ENCODE measurements around the gene MAP3K8.

The MAP3K8 gene

DNA sequence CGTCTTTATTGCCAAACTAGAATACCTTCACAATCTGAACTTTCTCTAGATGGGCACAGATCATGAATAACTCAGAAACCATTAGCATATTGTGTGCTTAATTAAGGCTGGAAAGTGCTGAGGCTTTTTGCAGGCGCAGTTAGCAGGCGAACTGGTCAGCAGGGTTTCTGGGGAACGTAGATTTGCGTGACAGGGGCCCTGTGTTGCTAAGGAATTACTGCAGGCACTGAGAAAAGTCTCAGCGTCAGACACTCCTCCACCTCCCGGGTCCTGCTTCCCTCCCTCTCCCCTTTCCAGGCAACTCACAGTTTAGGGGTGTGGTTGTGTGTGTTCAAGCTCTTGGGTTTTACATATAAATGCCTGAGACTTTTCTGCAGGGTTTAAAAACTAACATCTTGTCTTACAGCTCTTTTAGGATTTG is 2.2 kb downstream of the MAP3K8 start:
- no peak for ATAC-seq
- TF ChIP-seq PPARA (CRISPR knock-in tag; IDR thresholded peaks at IDR 0.05; ENCODE audit: borderline replicate concordance) (no peak), OSR1 (CRISPR knock-in tag; IDR thresholded peaks at IDR 0.05) (no peak), SNAI2 (CRISPR knock-in tag; IDR thresholded peaks at IDR 0.05) (no peak), TCF4 (CRISPR knock-in tag; IDR thresholded peaks at IDR 0.05; ENCODE audit: borderline replicate concordance) (no peak), CSDC2 (CRISPR knock-in tag; IDR thresholded peaks at IDR 0.05) (no peak), BACH2 (CRISPR knock-in tag; IDR thresholded peaks at IDR 0.05; ENCODE audit: borderline replicate concordance) (no peak), ZFP3 (CRISPR knock-in tag; IDR thresholded peaks at IDR 0.05) (no peak), ISL1 (CRISPR knock-in tag; IDR thresholded peaks at IDR 0.05) (no peak), ESRRG (CRISPR knock-in tag; IDR thresholded peaks at IDR 0.05) (no peak), ARNTL (CRISPR knock-in tag; IDR thresholded peaks at IDR 0.05; ENCODE audit: borderline replicate concordance, low read depth) (no peak), GLIS3 (CRISPR knock-in tag; IDR thresholded peaks at IDR 0.05) (no peak), ZFP30 (CRISPR knock-in tag; IDR thresholded peaks at IDR 0.05) (no peak), ZNF70 (CRISPR knock-in tag; IDR thresholded peaks at IDR 0.05) (no peak), RARB (CRISPR knock-in tag; IDR thresholded peaks at IDR 0.05) (no peak), ZNF565 (CRISPR knock-in tag; conservative IDR thresholded peaks at IDR 0.05; ENCODE audit: low read depth) (no peak)
- TF ChIP-seq, protein P1, sequence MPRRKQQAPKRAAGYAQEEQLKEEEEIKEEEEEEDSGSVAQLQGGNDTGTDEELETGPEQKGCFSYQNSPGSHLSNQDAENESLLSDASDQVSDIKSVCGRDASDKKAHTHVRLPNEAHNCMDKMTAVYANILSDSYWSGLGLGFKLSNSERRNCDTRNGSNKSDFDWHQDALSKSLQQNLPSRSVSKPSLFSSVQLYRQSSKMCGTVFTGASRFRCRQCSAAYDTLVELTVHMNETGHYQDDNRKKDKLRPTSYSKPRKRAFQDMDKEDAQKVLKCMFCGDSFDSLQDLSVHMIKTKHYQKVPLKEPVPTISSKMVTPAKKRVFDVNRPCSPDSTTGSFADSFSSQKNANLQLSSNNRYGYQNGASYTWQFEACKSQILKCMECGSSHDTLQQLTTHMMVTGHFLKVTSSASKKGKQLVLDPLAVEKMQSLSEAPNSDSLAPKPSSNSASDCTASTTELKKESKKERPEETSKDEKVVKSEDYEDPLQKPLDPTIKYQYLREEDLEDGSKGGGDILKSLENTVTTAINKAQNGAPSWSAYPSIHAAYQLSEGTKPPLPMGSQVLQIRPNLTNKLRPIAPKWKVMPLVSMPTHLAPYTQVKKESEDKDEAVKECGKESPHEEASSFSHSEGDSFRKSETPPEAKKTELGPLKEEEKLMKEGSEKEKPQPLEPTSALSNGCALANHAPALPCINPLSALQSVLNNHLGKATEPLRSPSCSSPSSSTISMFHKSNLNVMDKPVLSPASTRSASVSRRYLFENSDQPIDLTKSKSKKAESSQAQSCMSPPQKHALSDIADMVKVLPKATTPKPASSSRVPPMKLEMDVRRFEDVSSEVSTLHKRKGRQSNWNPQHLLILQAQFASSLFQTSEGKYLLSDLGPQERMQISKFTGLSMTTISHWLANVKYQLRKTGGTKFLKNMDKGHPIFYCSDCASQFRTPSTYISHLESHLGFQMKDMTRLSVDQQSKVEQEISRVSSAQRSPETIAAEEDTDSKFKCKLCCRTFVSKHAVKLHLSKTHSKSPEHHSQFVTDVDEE (CRISPR knock-in tag; IDR thresholded peaks at IDR 0.05), result no peak
- TF ChIP-seq, protein P2, sequence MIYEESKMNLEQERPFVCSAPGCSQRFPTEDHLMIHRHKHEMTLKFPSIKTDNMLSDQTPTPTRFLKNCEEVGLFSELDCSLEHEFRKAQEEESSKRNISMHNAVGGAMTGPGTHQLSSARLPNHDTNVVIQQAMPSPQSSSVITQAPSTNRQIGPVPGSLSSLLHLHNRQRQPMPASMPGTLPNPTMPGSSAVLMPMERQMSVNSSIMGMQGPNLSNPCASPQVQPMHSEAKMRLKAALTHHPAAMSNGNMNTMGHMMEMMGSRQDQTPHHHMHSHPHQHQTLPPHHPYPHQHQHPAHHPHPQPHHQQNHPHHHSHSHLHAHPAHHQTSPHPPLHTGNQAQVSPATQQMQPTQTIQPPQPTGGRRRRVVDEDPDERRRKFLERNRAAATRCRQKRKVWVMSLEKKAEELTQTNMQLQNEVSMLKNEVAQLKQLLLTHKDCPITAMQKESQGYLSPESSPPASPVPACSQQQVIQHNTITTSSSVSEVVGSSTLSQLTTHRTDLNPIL (CRISPR knock-in tag; IDR thresholded peaks at IDR 0.05; ENCODE audit: low read depth), result no peak
- TF ChIP-seq, protein P3, sequence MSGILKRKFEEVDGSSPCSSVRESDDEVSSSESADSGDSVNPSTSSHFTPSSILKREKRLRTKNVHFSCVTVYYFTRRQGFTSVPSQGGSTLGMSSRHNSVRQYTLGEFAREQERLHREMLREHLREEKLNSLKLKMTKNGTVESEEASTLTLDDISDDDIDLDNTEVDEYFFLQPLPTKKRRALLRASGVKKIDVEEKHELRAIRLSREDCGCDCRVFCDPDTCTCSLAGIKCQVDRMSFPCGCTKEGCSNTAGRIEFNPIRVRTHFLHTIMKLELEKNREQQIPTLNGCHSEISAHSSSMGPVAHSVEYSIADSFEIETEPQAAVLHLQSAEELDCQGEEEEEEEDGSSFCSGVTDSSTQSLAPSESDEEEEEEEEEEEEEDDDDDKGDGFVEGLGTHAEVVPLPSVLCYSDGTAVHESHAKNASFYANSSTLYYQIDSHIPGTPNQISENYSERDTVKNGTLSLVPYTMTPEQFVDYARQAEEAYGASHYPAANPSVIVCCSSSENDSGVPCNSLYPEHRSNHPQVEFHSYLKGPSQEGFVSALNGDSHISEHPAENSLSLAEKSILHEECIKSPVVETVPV (CRISPR knock-in tag; IDR thresholded peaks at IDR 0.05), result no peak
- TF ChIP-seq, protein P4, sequence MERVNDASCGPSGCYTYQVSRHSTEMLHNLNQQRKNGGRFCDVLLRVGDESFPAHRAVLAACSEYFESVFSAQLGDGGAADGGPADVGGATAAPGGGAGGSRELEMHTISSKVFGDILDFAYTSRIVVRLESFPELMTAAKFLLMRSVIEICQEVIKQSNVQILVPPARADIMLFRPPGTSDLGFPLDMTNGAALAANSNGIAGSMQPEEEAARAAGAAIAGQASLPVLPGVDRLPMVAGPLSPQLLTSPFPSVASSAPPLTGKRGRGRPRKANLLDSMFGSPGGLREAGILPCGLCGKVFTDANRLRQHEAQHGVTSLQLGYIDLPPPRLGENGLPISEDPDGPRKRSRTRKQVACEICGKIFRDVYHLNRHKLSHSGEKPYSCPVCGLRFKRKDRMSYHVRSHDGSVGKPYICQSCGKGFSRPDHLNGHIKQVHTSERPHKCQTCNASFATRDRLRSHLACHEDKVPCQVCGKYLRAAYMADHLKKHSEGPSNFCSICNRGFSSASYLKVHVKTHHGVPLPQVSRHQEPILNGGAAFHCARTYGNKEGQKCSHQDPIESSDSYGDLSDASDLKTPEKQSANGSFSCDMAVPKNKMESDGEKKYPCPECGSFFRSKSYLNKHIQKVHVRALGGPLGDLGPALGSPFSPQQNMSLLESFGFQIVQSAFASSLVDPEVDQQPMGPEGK (CRISPR knock-in tag; IDR thresholded peaks at IDR 0.05; ENCODE audit: borderline replicate concordance), result no peak

DNA sequence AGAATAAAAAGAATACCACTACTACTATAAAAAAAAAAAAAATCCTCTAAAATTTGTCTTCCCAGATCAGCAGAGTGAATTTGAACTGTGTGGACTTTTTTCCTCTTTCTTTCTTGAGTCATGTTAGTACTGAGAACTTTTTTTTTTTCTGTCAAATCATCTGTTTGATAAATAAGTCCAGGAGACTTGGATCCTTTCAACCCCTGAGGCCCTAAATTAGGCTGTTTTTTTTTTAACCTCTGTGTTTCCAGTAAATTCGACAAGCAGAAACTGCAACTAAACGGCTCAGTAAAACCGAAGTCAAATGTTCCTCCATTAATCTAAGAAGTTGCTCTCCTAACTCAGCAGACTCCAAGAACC is 2.7 kb downstream of the MAP3K8 start:
- TF ChIP-seq ISL1 (CRISPR knock-in tag; IDR thresholded peaks at IDR 0.05) (no peak), SNAI2 (CRISPR knock-in tag; IDR thresholded peaks at IDR 0.05) (no peak), ZNF8 (CRISPR knock-in tag; IDR thresholded peaks at IDR 0.05) (no peak), ZFP3 (CRISPR knock-in tag; IDR thresholded peaks at IDR 0.05) (no peak), RARB (CRISPR knock-in tag; IDR thresholded peaks at IDR 0.05) (no peak)
- TF ChIP-seq, protein P5, sequence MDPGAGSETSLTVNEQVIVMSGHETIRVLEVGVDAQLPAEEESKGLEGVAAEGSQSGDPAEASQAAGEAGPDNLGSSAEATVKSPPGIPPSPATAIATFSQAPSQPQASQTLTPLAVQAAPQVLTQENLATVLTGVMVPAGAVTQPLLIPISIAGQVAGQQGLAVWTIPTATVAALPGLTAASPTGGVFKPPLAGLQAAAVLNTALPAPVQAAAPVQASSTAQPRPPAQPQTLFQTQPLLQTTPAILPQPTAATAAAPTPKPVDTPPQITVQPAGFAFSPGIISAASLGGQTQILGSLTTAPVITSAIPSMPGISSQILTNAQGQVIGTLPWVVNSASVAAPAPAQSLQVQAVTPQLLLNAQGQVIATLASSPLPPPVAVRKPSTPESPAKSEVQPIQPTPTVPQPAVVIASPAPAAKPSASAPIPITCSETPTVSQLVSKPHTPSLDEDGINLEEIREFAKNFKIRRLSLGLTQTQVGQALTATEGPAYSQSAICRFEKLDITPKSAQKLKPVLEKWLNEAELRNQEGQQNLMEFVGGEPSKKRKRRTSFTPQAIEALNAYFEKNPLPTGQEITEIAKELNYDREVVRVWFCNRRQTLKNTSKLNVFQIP (CRISPR knock-in tag; IDR thresholded peaks at IDR 0.05; ENCODE audit: borderline replicate concordance, low read depth), result no peak
- TF ChIP-seq, protein P4 (CRISPR knock-in tag; IDR thresholded peaks at IDR 0.05; ENCODE audit: borderline replicate concordance), result no peak
- no peak for ATAC-seq

All from SK-N-SH treated with all-trans-retinoic acid at 6 μM for 48 hours (cell line).